GM12874 (cell line): ENCODE measurements around the gene DBET.
"Not testable (repeated sequence)": the region's sequence is repeated elsewhere in the genome, so short reads cannot be mapped to it uniquely, and the experiment has no call there.

Experiments used
- CTCF ChIP-seq: IDR thresholded peaks from 2 replicates; pipeline ENCODE4 v1.5.1; 2011; ENCODE audit warnings: low read depth, mild to moderate bottlenecking, control low read depth, low read length, moderate library complexity; ENCODE audit not compliant: insufficient read depth

The DBET gene

GRCh38 chr4:190064342-190064741 is at the start of gene DBET:
TSS of gene DBET (plus strand) at chr4:190064502.
- not testable (repeated sequence) for TF ChIP-seq CTCF

- no peak for TF ChIP-seq CTCF
These were observed 49.3 kb upstream of the DBET start for GRCh38 chr4:190014771-190015537.

DNA sequence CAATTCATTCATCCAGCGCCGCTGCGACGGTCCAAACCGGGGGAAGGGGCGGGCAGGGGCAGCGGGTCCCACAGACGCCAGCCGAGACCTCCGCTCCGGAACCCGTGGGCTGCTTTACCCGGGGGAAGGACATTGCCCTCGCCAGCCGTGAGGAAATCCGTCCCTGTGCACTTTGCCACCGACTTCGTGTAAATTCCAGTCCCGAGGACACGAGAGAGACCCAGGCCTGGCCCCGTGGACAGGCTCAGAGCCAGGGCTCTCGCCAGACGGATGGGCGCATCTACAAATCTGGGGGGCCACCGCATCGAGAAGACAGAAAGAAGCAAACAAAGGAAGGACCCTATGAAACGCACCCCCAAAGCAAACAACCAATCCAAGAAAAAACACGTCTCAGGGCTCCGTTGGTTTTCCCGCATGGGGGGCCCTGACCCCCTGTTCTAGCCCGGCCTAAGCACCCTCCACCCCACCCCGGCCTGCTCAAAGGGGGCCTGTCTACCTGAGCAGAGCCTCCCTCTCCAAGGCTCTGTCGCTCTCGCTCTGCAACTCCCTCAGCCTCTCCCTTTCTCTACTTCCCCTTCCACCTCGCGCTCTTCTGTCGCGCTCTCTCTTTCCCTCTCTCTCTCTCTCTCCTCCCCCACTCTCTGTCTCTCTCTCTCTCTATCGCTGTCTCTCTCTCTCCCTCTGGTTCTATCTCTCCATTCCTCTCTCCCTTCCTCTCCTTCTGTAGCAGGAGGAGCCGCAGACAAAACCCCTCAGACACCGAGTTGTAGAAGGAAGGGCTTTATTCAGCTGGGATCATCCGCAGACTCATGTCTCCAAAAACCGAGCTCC is 48.5 kb upstream of the DBET start:
- no peak for TF ChIP-seq CTCF

DNA sequence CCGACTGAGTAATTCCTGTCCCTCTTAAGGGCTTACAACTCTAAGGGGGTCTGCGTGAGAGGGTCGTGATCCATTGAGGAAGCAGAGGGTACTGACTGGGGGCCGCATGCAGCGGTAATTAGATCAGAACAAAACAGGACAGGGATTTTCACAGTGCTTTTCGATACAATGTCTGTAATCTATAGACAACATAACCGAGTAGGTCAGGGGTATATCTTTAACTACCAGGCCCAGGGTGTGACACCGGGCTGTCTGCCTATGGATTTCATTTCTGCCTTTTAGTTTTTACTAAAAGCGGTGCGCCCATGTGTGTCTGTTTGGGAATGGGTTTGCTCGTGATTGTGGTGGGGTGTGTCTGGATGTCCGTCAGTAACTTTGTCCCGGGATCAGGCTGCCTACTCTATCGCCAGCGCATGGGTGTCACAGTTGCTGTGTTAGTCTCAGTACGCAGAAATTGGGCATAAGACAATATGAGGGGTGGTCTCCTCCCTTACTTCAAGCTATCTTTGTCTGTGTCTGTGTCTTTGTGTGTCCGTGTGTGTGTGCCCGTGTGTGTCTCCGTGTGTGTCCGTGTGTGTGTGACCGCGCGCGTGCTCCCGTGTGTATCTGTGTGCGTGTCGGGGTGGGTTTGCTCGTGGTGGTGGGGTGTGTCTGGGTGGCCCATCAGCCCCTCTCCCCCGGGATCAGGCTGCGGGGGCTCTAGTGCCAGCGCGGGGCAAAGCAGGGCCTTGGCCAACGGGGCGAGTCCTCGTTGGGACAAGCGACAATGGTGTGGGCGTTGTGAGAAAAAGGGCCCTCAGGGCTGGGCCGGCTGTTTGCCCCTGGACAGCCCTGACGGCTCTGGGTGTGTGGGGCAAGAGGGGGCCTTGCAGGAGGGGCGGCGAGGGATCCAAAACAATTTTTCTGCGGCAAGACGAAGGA is 47.7 kb upstream of the DBET start:
- TF ChIP-seq CTCF: no peak

DNA sequence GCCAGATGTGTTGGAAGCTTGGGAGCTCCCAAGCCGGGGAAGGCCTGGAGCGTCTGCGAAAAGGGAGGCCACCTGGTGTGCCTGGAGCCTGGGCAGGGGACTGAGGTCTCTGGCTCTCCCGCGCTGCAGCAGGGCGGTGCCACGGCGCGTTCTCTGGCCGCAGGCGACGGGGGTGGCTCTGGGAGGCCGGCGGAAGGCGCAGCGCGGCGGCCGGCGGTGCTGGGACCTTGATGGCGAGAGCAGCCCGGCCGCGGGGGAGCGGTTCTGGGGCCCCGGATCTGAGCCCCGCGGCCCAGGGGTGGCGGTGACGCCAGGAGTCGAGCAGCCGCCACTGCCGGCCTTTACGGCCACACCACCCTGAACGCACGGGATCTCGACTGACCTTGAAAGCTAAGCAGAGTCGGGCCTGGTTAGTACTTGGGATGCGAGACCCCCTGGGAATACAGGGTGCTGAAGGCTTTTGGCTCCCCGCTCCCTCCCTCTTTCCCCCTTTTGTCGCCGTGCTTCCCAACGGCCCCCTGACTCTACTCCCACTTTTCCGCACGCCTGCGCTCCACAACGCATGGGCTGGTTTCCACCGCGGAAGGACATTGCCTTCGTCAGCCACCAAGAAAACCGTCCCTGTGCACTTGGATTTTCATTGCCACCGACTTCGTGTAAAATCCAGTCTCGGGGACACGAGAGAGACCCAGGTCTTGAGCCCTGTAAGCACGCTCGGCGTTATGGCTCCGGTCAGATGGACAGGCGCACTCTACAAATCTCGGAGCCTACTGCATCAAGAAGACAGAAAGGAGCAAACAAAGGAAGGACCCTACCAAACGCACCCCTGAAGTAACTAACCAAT is 46.7 kb upstream of the DBET start:
- TF ChIP-seq CTCF: no peak

DNA sequence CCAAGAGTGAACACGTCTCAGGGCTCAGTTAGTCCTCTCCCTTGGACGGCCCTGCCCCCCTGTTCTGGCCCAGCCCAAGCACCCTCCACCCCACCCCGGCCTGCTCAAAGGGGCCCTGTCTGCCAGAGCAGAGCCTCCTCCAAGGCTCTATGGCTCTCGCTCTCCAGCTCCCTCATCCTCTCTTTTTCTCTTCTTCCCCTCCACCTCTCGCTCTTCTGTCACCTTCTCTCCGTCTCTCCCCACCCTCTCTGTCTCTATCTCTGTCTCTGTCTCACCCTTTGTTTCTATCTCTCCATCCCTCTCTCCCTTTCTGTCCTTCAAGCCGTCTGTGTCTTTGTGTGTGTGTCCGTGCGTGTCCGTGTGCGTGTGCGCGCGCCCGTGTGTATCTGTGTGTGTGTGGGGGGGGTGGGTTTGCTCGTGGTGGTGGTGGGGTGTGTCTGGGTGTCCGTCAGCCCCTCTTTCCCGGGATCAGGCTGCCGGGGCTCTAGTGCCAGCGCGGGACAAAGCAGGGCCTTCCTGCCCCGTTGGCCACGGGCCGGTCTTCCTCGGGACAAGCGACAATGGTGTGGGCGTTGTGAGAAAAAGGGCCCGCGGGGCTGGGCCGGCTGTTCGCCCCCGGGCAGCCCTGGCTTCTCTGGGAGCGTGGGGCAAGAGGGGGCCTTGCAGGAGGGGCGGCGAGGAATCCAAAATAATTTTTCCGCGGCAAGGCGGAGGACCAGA is 45.9 kb upstream of the DBET start:
- TF ChIP-seq CTCF: no peak
